Stimulated activated CD8-positive, alpha-beta memory T cell treated with anti-CD3 and anti-CD28 coated beads, Interleukin-2, amount 100 ng/mL, for 48 hours (primary cell): Measurements from ENCODE around the gene PPM1F.
"Not testable (repeated sequence)": the region's sequence is repeated elsewhere in the genome, so short reads cannot be mapped to it uniquely, and the experiment has no call there.

Experiments used
- DNase-seq, 2 donors: peaks; one replicate each; pipeline ENCODE4 v3.0.0-alpha.2; 2020; ENCODE audit warnings: low read depth in 2 of 2

PPM1F gene

DNA sequence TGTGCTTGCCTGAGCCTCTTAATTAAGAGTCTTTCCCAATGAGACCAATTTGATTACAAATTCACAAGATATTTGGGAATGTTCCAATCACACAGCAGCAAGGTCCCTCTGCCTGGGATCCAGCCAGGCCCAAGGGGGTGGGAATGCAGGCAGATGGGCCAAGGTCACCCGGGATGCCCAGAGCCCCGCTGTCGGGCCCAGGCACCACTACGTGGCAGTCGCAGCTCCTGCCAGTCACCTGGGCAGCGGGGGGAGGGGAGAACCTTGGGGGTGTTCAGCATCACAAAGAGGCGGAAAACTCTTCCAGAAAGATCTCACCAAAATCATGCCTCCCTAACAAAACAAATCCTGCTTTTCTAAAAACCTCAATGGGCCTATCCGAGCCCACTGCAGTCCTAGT lies 30.9 kb downstream of the PPM1F start:
- no peak for DNase-seq

- no peak for DNase-seq
These were observed 31.4 kb downstream of the PPM1F start for GRCh38 chr22:21921184-21921721.

GRCh38 chr22:21920341-21921183 lies 32.1 kb downstream of the PPM1F start:
- no peak for DNase-seq

- DNase-seq = no peak
These were observed 32.9 kb downstream of the PPM1F start for GRCh38 chr22:21919526-21920307.

DNA sequence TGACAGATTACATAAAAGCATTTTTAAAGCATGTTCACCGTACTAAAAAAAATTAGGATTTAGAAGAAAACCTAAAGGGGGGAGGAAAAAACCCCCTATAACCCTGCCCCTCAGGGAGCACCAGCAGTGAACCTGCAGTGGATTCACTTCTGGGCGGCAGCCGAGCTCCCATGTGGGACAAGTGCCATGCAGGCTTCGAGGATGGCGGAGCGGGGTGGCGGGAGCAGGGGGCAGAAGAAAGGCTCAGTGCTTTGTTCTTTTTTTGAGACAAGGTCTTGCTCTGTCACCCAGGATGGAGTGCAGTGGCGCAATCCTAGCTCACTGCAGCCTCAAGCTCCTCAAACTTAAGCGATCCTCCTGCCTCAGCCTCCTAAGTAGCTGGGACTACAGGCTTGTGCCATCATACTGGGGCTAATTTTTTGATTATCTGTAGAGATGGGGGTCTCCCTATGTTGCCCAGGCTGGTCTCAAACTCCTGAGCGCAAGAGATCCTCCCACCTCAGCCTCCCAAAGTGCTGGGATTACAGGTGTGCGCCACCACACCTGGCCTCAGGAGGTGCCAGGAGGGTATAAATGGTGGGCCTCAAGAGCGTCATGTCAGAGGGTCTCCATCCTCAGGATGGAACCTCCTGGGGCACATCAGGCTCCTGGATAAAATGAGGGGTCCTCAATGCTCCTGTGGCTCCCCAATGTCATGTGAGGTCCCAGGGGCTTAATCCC lies 34.0 kb downstream of the PPM1F start:
- no peak for DNase-seq

DNA sequence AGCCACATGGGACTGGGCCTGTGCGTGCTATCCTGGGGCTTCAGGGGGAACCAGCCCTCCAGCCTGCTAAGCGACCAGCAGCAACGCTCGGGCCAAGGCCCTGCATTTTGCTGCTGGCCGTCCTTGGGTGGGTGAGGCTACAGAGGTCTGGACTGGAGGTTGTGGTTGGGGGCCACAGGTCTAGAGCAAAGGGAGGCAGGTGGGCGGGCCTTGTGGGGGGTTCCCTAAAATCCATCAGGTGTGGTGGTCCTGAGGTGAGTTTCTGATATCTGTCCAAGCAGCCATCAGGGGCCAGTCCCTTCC lies 34.7 kb downstream of the PPM1F start:
- DNase-seq = no peak

- no peak for DNase-seq
These were observed 35.3 kb downstream of the PPM1F start for GRCh38 chr22:21917181-21917958.

DNA sequence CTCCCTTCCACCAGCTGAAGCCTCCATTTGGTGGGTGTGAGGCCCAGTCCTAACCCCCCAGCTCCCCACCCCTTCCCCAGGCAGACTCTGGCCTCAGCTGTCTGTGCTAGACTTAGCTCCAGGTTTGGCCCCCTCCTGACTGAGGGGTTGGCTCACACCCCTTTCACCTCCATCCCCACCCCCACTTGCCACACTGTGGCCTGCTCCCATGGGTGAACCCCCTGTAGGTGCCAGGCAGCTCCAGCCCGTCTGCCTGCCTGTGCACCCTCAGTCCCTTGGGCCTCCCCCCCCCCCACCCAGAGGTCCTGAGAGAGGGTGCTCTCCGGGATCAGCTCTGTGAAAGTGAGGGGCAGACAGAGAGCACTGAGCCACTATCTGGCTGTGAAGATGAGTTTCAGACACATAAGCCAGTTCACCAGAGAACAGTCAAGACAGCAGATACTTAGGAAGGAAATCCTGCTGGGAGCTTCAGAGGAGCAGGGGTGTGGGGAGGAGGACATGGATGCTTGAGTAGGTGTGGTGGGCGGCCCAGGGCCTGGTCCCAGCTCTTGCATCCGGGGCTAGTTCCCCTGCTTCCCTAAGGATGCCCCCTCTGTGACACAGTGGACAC lies 36.2 kb downstream of the PPM1F start:
- no peak for DNase-seq

GRCh38 chr22:21915624-21916308 lies 36.9 kb downstream of the PPM1F start:
- no peak for DNase-seq

DNA sequence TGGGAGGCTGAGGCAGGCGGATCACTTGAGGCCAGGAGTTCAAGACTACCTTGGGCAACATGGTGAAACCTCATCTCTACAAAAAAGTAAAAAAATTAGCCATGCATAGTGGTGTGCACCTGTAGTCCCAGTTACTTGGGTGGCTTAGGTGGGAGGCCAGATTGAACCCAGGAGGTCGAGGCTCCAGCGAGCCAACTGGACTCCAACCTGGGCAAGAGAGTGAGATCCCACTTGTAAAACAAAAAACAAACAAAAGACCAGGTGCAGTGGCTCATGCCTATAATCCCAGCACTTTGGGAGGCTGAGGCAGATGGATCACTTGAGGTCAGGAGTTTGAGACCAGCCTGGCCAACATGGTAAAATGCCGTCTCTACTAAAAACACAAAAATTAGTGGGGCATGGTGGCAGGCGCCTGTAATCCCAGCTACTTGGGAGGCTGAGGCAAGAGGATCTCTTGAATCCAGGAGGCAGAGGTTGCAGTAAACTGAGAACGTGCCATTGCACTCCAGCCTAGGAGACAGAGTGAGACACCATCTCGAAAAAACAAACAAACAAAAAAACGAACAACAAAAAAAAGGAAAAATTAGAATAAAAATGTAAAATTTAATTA lies 38.5 kb downstream of the PPM1F start:
- DNase-seq = not testable (repeated sequence)

- DNase-seq = not testable (repeated sequence)
These were observed 42.3 kb downstream of the PPM1F start for GRCh38 chr22:21910367-21910766.

- DNase-seq = no peak
These were observed 42.8 kb downstream of the PPM1F start for GRCh38 chr22:21909871-21910270.

DNA sequence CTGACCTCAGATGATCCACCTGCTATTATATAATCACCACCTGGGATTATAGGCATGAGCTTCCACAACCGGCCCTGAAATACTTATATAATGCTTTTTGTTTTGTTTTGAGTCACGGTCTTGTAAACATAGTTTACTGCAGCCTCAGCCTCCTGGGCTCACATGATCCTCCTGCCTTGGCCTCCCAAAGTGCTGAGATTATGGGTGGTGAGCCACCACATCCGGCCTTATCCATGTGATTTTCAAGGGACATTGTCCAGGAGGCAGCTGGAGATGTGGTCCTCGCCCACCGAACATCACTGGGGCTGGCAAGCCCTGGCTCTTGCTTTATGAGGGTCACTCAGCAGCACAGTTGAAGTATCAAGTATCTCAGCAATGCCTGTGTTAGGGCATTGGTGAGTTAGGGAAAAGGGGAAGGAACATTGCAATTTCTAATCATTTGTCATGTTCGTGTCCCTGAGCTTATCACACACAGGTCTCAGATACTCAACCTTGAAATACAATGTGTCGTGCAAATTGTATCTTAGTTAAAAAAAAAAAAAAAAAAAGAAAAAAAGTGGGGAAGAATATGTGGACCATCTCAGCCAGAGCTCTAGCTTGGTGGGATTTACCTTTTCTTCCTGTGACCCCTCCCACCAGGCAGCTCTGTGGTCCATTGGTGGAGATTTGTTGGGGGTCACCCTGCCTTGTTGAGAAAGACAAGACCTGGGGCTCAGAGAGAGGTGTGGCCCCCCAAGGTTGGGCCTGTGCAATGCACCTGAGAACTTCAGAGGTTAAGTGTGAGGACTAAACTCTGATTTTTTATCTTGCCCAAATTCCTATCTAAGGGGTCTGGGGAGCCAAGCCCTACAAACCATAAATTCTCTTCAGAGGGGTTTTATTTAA lies 44.8 kb downstream of the PPM1F start:
- DNase-seq = no peak

DNA sequence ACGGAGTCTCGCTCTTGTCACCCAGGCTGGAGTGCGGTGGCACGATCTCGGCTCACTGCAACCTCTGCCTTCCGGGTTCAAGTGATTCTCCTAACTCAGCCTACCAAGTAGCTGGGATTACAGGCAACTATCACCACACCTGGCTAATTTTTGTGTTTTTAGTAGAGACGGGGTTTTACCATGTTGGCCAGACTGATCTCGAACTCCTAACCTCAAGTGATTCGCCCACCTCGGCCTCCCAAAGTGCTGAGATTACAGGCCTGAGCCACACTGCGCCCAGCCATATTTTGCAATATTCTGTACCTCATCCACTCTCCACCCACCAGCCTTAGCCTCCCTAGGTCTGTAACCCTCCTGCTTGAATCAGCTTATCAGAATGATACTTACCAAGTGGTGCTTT lies 47.4 kb downstream of the PPM1F start:
- not testable (repeated sequence) for DNase-seq

DNA sequence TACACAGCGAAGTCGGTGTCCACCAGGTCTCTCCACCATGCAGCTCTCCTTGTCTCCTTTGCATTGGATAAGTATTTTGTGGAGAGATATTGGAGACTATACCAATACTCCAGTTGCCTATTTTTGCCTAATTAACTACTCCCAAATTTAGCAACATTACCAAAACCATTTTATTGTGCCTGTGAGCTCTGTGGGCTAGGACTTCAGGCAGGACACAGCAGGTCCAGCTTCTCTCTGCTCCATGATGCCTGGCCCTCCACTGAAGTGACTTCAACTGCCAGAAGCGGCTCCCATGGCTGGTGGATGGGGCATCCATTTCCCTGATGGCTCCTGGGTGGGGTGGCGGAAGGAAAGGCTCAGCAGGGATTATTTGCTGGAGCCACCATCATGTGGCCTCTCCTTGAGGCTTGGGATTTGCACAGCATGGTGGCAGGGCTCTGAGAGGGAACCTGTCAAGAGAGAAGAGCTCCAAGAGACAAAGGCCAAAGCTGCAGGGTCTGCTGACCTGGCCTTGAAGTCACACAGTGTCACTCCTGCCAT lies 48.3 kb downstream of the PPM1F start:
- DNase-seq = no peak

GRCh38 chr22:21903283-21903682 lies 49.4 kb downstream of the PPM1F start:
- DNase-seq = no peak

DNA sequence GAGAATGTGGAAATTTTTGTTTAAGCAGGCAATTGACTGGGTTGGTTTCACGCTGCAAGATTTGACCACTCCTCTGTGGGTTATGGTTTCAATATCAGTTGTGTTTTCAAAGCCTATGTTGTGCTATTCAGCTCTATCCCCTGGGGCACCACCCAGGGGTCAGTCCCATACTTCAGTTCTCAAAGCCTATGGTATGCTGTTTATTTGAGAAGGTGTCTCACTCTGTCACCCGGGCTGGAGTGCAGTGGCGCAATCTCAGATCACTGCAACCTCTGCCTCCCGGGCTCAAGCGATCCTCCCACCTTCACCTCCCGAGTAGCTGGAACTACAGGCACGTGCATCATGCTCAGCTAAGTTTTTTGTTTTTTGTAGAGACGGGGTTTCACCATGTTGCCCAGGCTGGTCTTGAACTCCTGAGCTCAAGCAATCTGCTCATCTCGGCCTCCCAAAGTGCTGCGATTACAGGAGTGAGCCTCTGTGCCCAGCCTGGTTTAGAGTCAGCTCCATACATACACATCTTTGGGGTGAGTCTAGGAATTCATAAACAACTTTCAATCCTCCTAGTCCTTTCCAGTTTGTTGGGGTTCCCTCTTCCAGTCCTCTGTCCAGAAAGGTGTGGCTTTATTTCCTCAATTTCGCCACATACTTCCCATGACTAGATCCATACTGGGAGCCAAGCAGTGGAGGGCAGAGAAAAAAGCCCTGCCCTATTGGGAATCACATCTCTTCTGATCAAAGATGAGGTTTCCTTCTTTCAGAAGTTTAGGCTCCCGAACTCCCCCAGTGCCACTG lies 50.2 kb downstream of the PPM1F start:
- no peak for DNase-seq

DNA sequence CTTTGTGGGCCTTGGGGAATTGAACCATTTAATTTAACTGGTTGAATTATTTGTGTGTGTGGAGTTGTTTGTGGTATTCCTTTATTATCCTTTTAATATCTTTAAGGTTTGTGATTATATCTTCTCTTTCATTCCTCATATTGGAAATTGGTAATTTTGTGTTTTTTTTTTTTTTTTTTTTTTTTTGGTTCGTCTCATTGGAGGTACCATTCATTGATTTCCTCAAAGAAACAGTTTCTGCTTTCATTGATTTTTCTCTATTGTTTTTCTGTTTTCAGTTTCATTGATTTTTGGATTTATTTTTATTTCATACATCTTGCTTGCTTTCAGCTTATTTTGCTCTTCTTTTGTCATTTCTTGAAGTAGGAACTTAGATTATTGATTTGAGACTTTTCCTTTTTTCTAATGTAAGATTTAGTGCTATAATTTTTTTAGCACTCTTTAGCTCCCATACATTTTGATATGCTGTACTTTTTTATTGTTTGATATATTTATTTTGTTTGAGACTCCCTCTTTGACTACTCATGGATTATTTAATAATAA lies 54.2 kb downstream of the PPM1F start:
- no peak for DNase-seq
